Thoracic aorta (tissue), 2 donors: Measurements from ENCODE around the gene MED9. TPM values are rescaled to one million over a fixed set of nuclear protein-coding genes. Genes with fewer than 3 reads are reported as not detected.

ENCODE experiments used
- ATAC-seq: fragments of 150-250 bp; one replicate; pipeline ENCODE4 v1.8.0; 2017; ENCODE audit warnings: low read depth; ENCODE audit not compliant: insufficient number of reproducible peaks, low FRiP score
- DNase-seq: peaks from one replicate; pipeline ENCODE4 v3.0.0-alpha.2; 2020; ENCODE audit warnings: low spot score
- H3K27ac ChIP-seq, 2 donors: fragments of 200-600 bp; sonication (generic); 1 replicate in 1 of 2; 2 replicates in 1 of 2; pipeline ENCODE4 v1.5.1; 2016; ENCODE audit warnings: mild to moderate bottlenecking in 2 of 2, moderate library complexity in 2 of 2
- H3K27me3 ChIP-seq: fragments of 200-600 bp; sonication (generic); replicated peaks from 2 replicates; pipeline ENCODE4 v1.6.0; 2016; ENCODE audit warnings: mild to moderate bottlenecking; ENCODE audit not compliant: insufficient read depth
- H3K36me3 ChIP-seq: fragments of 200-600 bp; sonication (generic); one replicate; pipeline ENCODE4 v1.5.1; 2016
- H3K4me1 ChIP-seq, 2 donors: fragments of 200-600 bp; sonication (generic); 1 replicate in 1 of 2; 2 replicates in 1 of 2; pipeline versions ENCODE4 v1.5.1 to v1.6.0; 2016; ENCODE audit warnings: low read depth in 2 of 2, mild to moderate bottlenecking in 1 of 2; ENCODE audit not compliant: control insufficient read depth in 1 of 2
- H3K4me3 ChIP-seq: fragments of 200-600 bp; sonication (generic); 2 replicates; pipeline ENCODE4 v1.5.1; 2016; ENCODE audit warnings: mild to moderate bottlenecking
- H3K9me3 ChIP-seq: fragments of 200-600 bp; sonication (generic); 2 replicates; pipeline ENCODE4 v1.5.1; 2016
- CTCF ChIP-seq: fragments of 200-600 bp; sonication (generic); IDR thresholded peaks from one replicate; pipeline ENCODE4 v1.5.1; 2019; ENCODE audit warnings: antibody characterized with exemption
- total RNA-seq, 2 donors: library from RNA; depleted of rRNA; stranded (reverse); fragments of >200 nt; gene quantifications; one replicate each; pipeline versions ENCODE4 v1.1.0 to v1.2.3, GENCODE V29; 2016

MED9 gene
- total RNA-seq, 2 donors from 2014 or later, result 6.6 to 15.2 TPM

- Histone ChIP-seq H3K27ac (no peak overlapping the region), H3K36me3 (no peaks in the 10 kb centered on the region), H3K4me1 (no peaks in the 10 kb centered on the region), H3K9me3 (no peaks in the 10 kb centered on the region), H3K27me3 (no peaks in the 10 kb centered on the region), H3K4me3 (no peak overlapping the region)
- no peak for TF ChIP-seq CTCF
- DNase-seq (no peak), ATAC-seq (no peak)
Observed at GRCh38 chr17:17455173-17455572, 21.6 kb upstream of the MED9 start.

- no peak overlapping the region for H3K4me3 ChIP-seq
Observed at GRCh38 chr17:17456251-17456650, 20.5 kb upstream of the MED9 start.

GRCh38 chr17:17457680-17458079 is 19.1 kb upstream of the MED9 start:
- Histone ChIP-seq H3K27ac (no peak overlapping the region), H3K27me3 (no peaks in the 10 kb centered on the region), H3K9me3 (no peaks in the 10 kb centered on the region), H3K36me3 (no peaks in the 10 kb centered on the region), H3K4me1 (no peaks in the 10 kb centered on the region), H3K4me3 (no peak overlapping the region)
- DNase-seq (no peak), ATAC-seq (no peak)
- no peak for TF ChIP-seq CTCF

More at GRCh38 chr17:17456251-17456650, 20.5 kb upstream of the MED9 start:
- no peak for ATAC-seq
- Histone ChIP-seq H3K27me3 (no peaks in the 10 kb centered on the region), H3K9me3 (no peaks in the 10 kb centered on the region), H3K36me3 (no peaks in the 10 kb centered on the region), H3K27ac (no peak overlapping the region), H3K4me1 (no peaks in the 10 kb centered on the region)
- TF ChIP-seq CTCF, result no peak
- no peak for DNase-seq

- Histone ChIP-seq H3K9me3 (no peaks in the 10 kb centered on the region), H3K4me3 (no peak overlapping the region), H3K27me3 (no peaks in the 10 kb centered on the region), H3K4me1 (no peaks in the 10 kb centered on the region), H3K36me3 (no peaks in the 10 kb centered on the region), H3K27ac (no peak overlapping the region)
- no peak for TF ChIP-seq CTCF
- no peak for DNase-seq
- no peak for ATAC-seq
Observed at GRCh38 chr17:17460038-17460437, 16.8 kb upstream of the MED9 start.

- Histone ChIP-seq H3K9me3 (no peaks in the 10 kb centered on the region), H3K36me3 (no peaks in the 10 kb centered on the region), H3K4me3 (no peak overlapping the region), H3K27me3 (no peaks in the 10 kb centered on the region), H3K4me1 (no peaks in the 10 kb centered on the region), H3K27ac (no peak overlapping the region)
- TF ChIP-seq CTCF, result no peak
- DNase-seq (no peak), ATAC-seq (no peak)
Observed at GRCh38 chr17:17462048-17462824, 14.6 kb upstream of the MED9 start.
